ENCODE measurements around the gene TEX51. TPM values are rescaled to one million over a fixed set of nuclear protein-coding genes. Genes with fewer than 3 reads are reported as not detected.

The TEX51 gene
- total and polyA plus RNA-seq, 2 of the 4 experiments (the other 2 are of a cell fraction): not detected

GRCh38 chr2:126858013-126858412, 40.7 kb upstream of the TEX51 start:
- WGBS, 2 experiments (ENCODE audit: extremely low coverage in 2 of 2, insufficient read length in 1 of 2): 56% methylated on average over 2 of the region's 4 CpGs; no CpG with 5 or more reads in 1 of the 2 experiments

More at GRCh38 chr2:126858013-126858412, 40.7 kb upstream of the TEX51 start:
- no TSS peak for BruUV-seq (replicated peaks)
- H3K18ac ChIP-seq (ENCODE audit: low read depth, low read length): no peak overlapping the region
- ChIA-PET POLR2A (ENCODE audit: unreplicated experiment) (no interaction called here), CTCF (no interaction called here)
- no peaks in the 10 kb centered on the region for H3K4me1 ChIP-seq (ENCODE audit: control insufficient read depth, insufficient read depth, low read length)
- no peak overlapping the region for H3K56ac ChIP-seq (ENCODE audit: extremely low read depth, insufficient read depth, low read length)
- no peaks in the 10 kb centered on the region for H4K20me1 ChIP-seq (ENCODE audit: insufficient read depth, low read length)
- no peak overlapping the region for H3K23ac ChIP-seq (ENCODE audit: low read depth, low read length)
- intact Hi-C loops (cut with micrococcal nuclease) (no loop called here), dilution Hi-C loops (cut with HindIII; ENCODE audit: low sequenced_read_pairs, unreplicated experiment) (no loop called here), in situ Hi-C loops (cut with MboI; ENCODE audit: low sequenced_read_pairs) (no loop called here)
- no peaks in the 10 kb centered on the region for H3K79me1 ChIP-seq (ENCODE audit: low read depth in 1 of 2, low read length in 2 of 2)
- no peaks in the 10 kb centered on the region for H3K9me3 ChIP-seq (ENCODE audit: control insufficient read depth, insufficient read depth, low read length)
- H4K5ac ChIP-seq (ENCODE audit: low read depth, low read length): no peak overlapping the region
- DNase-seq (no peak), ATAC-seq (ENCODE audit: low read depth) (no peak)
- H3K14ac ChIP-seq (replicated peaks; ENCODE audit: low read depth, low read length): no peak overlapping the region
- H3K27me3 ChIP-seq (ENCODE audit: control insufficient read depth, insufficient read depth, low read length): 0 out of 2 replicates have a peak, but pooled peaks cover 2% of the 10 kb centered on the region
- H4K91ac ChIP-seq (ENCODE audit: insufficient read depth, low read depth, low read length): no peak overlapping the region
- H2BK15ac ChIP-seq (ENCODE audit: low read depth, low read length): no peak overlapping the region
- no peak overlapping the region for H3K4ac ChIP-seq (ENCODE audit: low read depth, low read length)
- no peak overlapping the region for H2BK120ac ChIP-seq (ENCODE audit: low read depth, low read length)
- no peak overlapping the region for H2BK5ac ChIP-seq (ENCODE audit: low read depth, low read length, poor library complexity, severe bottlenecking)
- no peaks in the 10 kb centered on the region for H3K9me1 ChIP-seq (ENCODE audit: insufficient read depth, low read length)
- no peak overlapping the region for H3K27ac ChIP-seq (ENCODE audit: insufficient read depth, low read length)
- no peak overlapping the region for H3K9ac ChIP-seq (ENCODE audit: low read depth, low read length)
- H2BK20ac ChIP-seq (ENCODE audit: low read depth, low read length): no peak overlapping the region
- no peak overlapping the region for H3K4me2 ChIP-seq (ENCODE audit: low read depth, low read length)
- H4K8ac ChIP-seq (ENCODE audit: low read depth in 2 of 2, low read length in 2 of 2): no peak overlapping the region
- no peaks in the 10 kb centered on the region for H3K36me3 ChIP-seq (ENCODE audit: control insufficient read depth, insufficient read depth, low read length)
- H2AFZ ChIP-seq (replicated peaks; ENCODE audit: low read length, poor library complexity): no peak overlapping the region
- no peak overlapping the region for H3K4me3 ChIP-seq (ENCODE audit: insufficient read depth, low read depth, low read length)
- H2AK9ac ChIP-seq (replicated peaks; ENCODE audit: low read depth, low read length, poor library complexity): no peak overlapping the region
- TF ChIP-seq CTCF (conservative IDR thresholded peaks at IDR 0.05; ENCODE audit: low read depth, low read length) (no peak), FOS (IDR thresholded peaks at IDR 0.05; ENCODE audit: low read depth, low read length) (no peak), BHLHE40 (IDR thresholded peaks at IDR 0.05; ENCODE audit: low read depth, low read length) (no peak), ELK1 (IDR thresholded peaks at IDR 0.05; ENCODE audit: borderline replicate concordance, low read depth, low read length) (no peak), MAZ (IDR thresholded peaks at IDR 0.05; ENCODE audit: borderline replicate concordance, low read depth, low read length) (no peak), NFE2L2 (IDR thresholded peaks at IDR 0.05; ENCODE audit: low read depth, low read length) (no peak), MXI1 (IDR thresholded peaks at IDR 0.05; ENCODE audit: borderline replicate concordance, low read depth, low read length) (no peak), MAFK (IDR thresholded peaks at IDR 0.05; ENCODE audit: low read depth, low read length) (no peak), CHD1 (IDR thresholded peaks at IDR 0.05; ENCODE audit: low read depth, low read length) (no peak), POLR2A (IDR thresholded peaks at IDR 0.05; ENCODE audit: low read depth, low read length) (no peak), RFX5 (IDR thresholded peaks at IDR 0.05; ENCODE audit: low read depth, low read length) (no peak)
- H2AK5ac ChIP-seq (ENCODE audit: low read depth, low read length): no peak overlapping the region

Data from IMR-90 (cell line).